ENCODE measurements around the gene SGTA. TPM values are rescaled to one million over a fixed set of nuclear protein-coding genes. Genes with fewer than 3 reads are reported as not detected.
A peak's percentile ranks its signal among the peaks of the same experiment; 100 is the strongest.

Gene SGTA, protein sequence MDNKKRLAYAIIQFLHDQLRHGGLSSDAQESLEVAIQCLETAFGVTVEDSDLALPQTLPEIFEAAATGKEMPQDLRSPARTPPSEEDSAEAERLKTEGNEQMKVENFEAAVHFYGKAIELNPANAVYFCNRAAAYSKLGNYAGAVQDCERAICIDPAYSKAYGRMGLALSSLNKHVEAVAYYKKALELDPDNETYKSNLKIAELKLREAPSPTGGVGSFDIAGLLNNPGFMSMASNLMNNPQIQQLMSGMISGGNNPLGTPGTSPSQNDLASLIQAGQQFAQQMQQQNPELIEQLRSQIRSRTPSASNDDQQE
- total RNA-seq, result 58.2 to 64.0 TPM (median 61.3 TPM) in 3 replicates

DNA sequence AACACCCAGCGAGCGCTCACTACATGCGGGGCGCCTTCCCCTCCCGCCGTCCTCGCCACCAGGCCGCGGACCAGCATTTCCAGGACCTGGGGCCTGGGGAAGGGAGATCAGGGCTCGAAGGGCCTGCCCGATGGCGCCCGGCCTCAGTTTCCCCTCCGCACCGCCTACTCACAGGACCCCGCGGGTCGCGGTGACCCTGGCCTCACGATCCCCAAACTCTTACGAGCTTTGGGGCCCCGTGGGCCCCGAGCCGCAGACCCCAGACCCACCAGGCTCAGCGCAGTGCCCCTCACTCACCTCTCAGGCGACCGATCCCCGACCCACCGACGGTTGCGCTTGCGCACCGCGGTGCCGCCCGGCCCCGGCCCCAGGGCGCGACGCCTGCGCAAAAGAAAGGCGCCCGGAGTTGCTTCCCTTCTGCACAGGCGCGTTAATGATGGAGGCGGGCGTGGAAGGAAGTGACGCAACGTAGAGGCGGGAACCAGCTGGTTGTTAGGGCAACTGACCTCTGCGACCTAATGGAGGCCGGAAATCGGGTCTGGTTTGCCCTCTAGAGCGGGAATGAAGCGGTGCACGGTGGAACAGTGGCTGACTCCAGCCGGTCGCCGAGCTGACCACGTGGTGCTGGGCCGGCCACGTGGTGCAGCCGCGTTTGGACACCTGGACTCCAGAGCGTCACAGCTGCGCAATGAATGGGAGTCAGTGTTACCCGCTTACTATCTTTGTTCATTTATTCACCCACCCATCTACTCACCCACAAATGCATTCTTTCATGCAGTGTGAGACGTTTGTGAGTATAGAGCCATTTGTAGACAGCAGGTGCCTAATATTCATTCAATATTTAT lies at the start of gene SGTA:
Gene SGTA, minus strand, starts transcription at position 338 of the 845 bp plus-strand sequence. CDS start 14,205 bp downstream, outside the sequence.
- TF ChIP-seq, protein P1, sequence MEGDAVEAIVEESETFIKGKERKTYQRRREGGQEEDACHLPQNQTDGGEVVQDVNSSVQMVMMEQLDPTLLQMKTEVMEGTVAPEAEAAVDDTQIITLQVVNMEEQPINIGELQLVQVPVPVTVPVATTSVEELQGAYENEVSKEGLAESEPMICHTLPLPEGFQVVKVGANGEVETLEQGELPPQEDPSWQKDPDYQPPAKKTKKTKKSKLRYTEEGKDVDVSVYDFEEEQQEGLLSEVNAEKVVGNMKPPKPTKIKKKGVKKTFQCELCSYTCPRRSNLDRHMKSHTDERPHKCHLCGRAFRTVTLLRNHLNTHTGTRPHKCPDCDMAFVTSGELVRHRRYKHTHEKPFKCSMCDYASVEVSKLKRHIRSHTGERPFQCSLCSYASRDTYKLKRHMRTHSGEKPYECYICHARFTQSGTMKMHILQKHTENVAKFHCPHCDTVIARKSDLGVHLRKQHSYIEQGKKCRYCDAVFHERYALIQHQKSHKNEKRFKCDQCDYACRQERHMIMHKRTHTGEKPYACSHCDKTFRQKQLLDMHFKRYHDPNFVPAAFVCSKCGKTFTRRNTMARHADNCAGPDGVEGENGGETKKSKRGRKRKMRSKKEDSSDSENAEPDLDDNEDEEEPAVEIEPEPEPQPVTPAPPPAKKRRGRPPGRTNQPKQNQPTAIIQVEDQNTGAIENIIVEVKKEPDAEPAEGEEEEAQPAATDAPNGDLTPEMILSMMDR (IDR thresholded peaks at IDR 0.05; ENCODE audit: unreplicated experiment), result peak; percentile 22
- Mint-ChIP-seq H3K27ac (peak within 1 kb of the TSS; percentile 98), H3K27me3 (ENCODE audit: low read depth) (no peaks in the 10 kb centered on the region), H3K36me3 (peaks cover 5% of the 10 kb centered on the region), H3K9me3 (no peaks in the 10 kb centered on the region), H3K4me1 (peaks cover 39% of the 10 kb centered on the region), H3K4me3 (peak within 1 kb of the TSS; percentile 84)
- DNase-seq (ENCODE audit: low spot score in 2 of 2, unreplicated experiment in 2 of 2), result peak; percentile 88 to 94

DNA sequence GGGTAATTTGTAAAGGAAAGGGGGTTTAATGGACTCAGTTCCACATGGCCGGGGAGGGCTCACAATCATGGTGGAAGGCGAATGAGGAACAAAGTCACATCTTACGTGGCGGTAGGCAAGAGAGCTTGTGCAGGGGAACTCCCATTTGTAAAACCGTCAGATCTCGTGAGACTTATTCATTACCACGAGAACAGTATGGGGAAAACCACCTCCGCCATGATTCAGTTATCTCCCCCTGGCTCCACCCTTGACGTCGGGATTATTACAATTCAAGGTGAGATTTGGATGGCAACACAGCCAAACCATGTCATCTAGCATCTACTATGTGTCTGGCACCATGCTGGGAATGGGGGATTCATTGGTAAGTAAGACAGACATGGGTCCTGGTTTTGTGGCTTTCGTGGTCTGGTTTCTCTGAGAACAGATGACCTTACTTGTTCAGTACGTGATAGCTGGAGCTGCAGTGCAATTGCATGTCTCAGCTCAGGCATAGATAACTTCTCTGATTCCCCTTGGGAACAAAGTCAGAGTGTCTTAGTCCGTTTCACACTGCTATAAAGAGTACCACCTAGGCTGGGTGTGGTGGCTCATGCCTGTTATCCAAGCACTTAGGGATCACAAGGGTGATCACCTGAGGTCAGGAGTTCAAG lies 44.9 kb upstream of the SGTA start:
- H3K27me3 Mint-ChIP-seq (ENCODE audit: low read depth), result no peaks in the 10 kb centered on the region
- H3K9me3 Mint-ChIP-seq, result peaks cover 35% of the 10 kb centered on the region

DNA sequence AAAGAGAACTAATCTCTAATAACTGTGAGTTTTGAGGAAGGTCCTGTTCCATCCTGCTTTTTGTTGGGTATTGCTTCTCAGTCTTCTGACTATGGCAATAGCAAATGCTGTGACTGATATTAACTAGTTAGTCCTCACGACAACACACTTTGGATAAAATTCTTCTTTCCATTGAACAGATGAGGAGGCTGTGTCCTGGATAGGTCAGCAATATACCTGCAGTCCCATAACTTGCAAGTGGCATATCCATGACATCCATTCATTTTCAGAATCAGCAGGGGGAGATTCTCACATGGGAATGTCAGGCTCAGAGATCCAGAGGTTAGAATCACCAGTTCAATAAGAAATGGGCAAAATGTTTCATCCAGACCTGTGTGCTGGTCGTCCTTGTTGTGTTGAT lies 43.9 kb upstream of the SGTA start:
- Mint-ChIP-seq H3K4me3 (no peak overlapping the region), H3K36me3 (peaks cover 60% of the 10 kb centered on the region), H3K27ac (no peak overlapping the region), H3K4me1 (no peaks in the 10 kb centered on the region), H3K27me3 (ENCODE audit: low read depth) (no peaks in the 10 kb centered on the region), H3K9me3 (peaks cover 28% of the 10 kb centered on the region)
- DNase-seq (ENCODE audit: low spot score in 2 of 2, unreplicated experiment in 2 of 2), result no peak
- TF ChIP-seq, protein P1 (IDR thresholded peaks at IDR 0.05; ENCODE audit: unreplicated experiment), result no peak

More for the DNA sequence above, 44.9 kb upstream of the SGTA start:
- TF ChIP-seq, protein P1 (IDR thresholded peaks at IDR 0.05; ENCODE audit: unreplicated experiment), result no peak
- H3K4me3 Mint-ChIP-seq, result no peak overlapping the region
- no peaks in the 10 kb centered on the region for H3K4me1 Mint-ChIP-seq
- H3K27ac Mint-ChIP-seq, result no peak overlapping the region
- no peak for DNase-seq (ENCODE audit: low spot score in 2 of 2, unreplicated experiment in 2 of 2)
- H3K36me3 Mint-ChIP-seq, result peaks cover 69% of the 10 kb centered on the region

DNA sequence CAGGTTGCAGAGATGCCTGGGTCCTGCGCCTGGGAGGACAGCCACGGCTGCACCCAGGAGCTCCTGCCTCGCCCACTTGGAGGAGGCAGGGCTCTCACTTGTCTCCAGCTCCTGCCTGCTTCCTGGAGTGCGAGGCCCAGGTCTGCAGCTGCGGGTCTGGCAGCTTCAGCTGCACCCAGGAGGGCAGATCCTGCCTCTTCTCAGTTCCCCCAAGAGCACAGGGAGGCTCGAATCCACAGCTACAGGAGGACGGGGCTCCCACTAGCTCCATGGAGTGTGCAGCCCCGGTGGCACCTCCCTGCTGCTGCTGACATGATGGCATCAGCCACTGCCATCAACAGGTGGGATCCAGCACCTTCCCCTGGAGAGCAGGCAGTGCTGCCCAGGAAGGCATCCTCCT lies 41.1 kb upstream of the SGTA start:
- Mint-ChIP-seq H3K27me3 (ENCODE audit: low read depth) (no peaks in the 10 kb centered on the region), H3K9me3 (peaks cover 16% of the 10 kb centered on the region), H3K4me1 (peaks cover 3% of the 10 kb centered on the region), H3K27ac (no peak overlapping the region), H3K4me3 (no peak overlapping the region), H3K36me3 (peaks cover 42% of the 10 kb centered on the region)
- DNase-seq (ENCODE audit: low spot score in 2 of 2, unreplicated experiment in 2 of 2), result no peak
- TF ChIP-seq, protein P1 (IDR thresholded peaks at IDR 0.05; ENCODE audit: unreplicated experiment), result no peak

DNA sequence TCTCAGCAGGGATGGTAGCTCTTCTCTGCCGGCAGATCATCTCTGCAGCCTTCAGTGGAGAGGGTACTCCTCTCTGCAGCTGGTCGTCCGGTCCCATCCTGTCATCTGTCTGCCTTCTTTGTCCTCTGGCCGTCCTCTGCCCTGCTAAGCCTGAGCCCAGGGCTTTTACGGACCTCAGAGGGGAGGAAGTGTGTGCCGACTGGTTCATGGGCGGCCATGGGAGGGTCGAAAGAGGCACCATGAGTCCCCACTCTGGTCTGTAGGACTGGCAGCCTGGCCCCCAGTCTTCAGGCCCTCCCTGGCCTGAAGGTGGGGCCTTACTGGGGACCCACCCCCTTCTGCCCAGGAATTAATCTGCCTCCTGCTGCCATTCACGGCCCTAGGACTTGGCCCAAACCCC lies 40.6 kb upstream of the SGTA start:
- Mint-ChIP-seq H3K27ac (no peak overlapping the region), H3K4me1 (peaks cover 3% of the 10 kb centered on the region), H3K4me3 (no peak overlapping the region), H3K27me3 (ENCODE audit: low read depth) (no peaks in the 10 kb centered on the region), H3K9me3 (peaks cover 15% of the 10 kb centered on the region), H3K36me3 (peaks cover 37% of the 10 kb centered on the region)
- no peak for DNase-seq (ENCODE audit: low spot score in 2 of 2, unreplicated experiment in 2 of 2)
- TF ChIP-seq, protein P1 (IDR thresholded peaks at IDR 0.05; ENCODE audit: unreplicated experiment), result no peak

Measured in mesothelial cell of epicardium (in vitro differentiated cells).